G401 (cell line): ENCODE results near the gene PLXNB2. TPM values are rescaled to one million over a fixed set of nuclear protein-coding genes. Genes with fewer than 3 reads are reported as not detected.

Source experiments
- DNase-seq: peaks from one replicate; pipeline ENCODE4 v3.0.0-alpha.2; 2015; ENCODE audit warnings: low spot score
- in situ Hi-C: cut with HindIII; loops from 2 replicates; pipeline ENCODE4 v1.10.0; 2016; ENCODE audit warnings: low sequenced_read_pairs, mixed read lengths
- total RNA-seq: library from RNA; depleted of rRNA; stranded (reverse); fragments of >200 nt; shearing (Covaris generic); gene quantifications from 2 replicates; pipeline ENCODE4 v1.2.3, GENCODE V29; 2014

The PLXNB2 gene
- total RNA-seq, 1 experiment from 2014 or later = 100 TPM

DNA sequence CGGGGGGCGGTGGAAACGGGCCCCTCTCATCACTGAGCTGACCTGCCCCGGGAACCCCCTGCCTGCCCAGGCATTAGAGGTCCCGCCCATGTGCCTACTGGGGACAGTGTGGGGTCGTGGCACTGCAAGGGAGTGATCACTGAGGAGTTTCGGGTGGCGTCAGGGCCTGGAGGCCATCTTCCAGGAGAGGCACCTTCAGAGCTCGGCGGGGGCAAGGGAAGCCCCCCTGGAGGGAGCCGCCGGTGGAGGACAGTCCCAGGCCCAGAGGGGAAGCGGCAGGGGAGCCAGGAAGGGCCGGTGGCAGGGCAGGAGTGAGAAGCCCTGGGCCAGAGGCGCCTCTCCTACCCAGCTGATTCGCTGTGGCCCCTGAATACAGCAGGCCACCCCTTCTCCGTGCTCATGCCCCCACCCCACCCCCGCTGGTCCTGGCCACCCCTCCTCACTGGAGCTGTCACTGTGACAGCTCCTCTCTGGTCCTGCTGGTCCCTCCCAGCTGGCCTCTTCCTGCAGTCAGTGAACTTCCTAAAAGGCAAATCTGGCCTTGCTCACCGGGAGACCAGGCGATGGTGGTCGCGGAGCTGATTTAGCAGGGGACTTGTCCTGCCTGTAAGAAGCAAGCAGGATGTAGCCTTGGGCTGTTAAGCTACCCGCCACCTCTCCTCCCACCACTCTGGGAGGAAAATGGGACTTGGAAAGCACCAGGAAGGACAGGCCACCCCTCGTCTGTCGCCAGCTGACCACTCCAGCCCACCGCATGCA is 35.2 kb downstream of the PLXNB2 start:
- in situ Hi-C loops = no loop called here
- DNase-seq = no peak

DNA sequence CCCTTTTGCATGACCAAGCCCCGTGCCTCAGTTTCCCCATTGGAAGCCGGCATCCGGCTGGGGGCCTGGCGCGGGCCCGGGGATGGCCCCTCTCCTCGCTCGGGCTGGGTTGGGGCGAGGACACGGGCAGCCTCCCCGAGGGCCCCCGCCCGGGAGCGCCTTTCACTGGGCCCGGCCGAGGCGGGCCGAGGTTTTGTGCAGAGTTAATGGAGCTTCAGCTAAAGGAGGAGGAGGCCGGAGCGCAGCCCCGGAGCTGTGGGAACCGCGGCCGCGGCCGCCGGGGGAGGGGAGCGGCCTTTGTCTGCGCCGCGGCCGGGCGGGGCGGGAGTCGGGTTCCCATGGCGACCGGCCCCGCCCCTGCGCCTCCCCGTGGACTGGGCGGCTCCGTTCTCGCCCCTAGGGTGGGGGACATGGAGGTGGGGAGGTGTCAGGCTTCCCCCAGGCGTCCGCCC is 35.9 kb downstream of the PLXNB2 start:
- in situ Hi-C loops = no loop called here
- peak; percentile 75 for DNase-seq

GRCh38 chr22:50270666-50271394 is 36.6 kb downstream of the PLXNB2 start:
- DNase-seq = no peak
- in situ Hi-C loops = no loop called here

- in situ Hi-C loops = no loop called here
- peak; percentile 69 for DNase-seq
These were observed 37.3 kb downstream of the PLXNB2 start, which contains the start of gene MAPK11 for GRCh38 chr22:50269970-50270665. Gene MAPK11, minus strand, starts transcription at chr22:50270380. Its CDS starts 88 bp downstream, at chr22:50270292.

GRCh38 chr22:50269573-50269969 is 37.9 kb downstream of the PLXNB2 start:
- in situ Hi-C loops = no loop called here
- no peak for DNase-seq

- in situ Hi-C loops = no loop called here
- no peak for DNase-seq
These were observed 38.8 kb downstream of the PLXNB2 start for GRCh38 chr22:50268655-50269113.

DNA sequence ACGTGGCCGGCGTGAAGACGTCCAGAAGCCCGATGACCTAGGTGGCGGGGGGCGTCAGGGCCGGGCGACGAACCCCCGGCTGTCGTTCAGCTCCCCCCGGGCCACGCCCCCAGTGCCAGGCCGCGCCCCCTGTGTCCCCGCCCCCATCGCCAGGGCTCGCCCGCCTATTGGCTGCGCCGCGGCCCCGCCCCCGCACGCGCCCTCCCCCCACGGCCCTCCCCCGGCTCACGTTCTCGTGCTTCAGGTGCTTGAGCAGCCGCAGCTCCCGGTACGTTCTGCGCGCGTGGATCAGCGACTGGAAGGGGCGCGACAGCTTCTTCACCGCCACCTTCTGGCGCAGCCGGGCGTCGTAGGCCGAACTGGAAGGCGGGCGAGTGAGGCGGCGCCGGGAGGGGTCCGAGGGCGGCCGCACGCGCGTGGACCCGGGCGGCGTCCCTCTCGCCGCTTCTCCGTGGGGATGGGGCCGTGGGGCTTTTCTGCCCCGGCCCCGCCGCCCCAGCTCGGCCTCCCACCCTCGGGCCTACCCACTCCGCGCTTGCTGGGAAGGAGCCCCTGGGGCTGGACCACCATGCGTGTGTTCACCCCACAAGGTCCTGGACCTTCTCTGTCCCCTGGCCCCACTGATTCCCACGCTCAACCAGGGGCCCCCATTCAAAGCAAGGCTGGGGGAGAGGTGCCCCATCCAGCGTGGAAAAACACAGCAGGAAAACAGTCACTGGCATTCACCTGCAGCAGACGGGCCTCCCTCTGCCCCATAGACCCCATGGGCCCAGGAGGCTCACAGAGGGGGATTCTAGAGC is 39.7 kb downstream of the PLXNB2 start:
- DNase-seq = peak; percentile 77
- in situ Hi-C loops = no loop called here

- in situ Hi-C loops = no loop called here
- no peak for DNase-seq
These were observed 40.5 kb downstream of the PLXNB2 start for GRCh38 chr22:50266994-50267393.

GRCh38 chr22:50264946-50265669 is 42.3 kb downstream of the PLXNB2 start:
- in situ Hi-C loops = no loop called here
- no peak for DNase-seq

GRCh38 chr22:50264104-50264745 is 43.2 kb downstream of the PLXNB2 start:
- no peak for DNase-seq
- in situ Hi-C loops = no loop called here

- DNase-seq = no peak
- in situ Hi-C loops = no loop called here
These were observed 44.4 kb downstream of the PLXNB2 start for GRCh38 chr22:50262973-50263617.

GRCh38 chr22:50262460-50262911 is 45.0 kb downstream of the PLXNB2 start:
- no peak for DNase-seq
- in situ Hi-C loops = no loop called here

DNA sequence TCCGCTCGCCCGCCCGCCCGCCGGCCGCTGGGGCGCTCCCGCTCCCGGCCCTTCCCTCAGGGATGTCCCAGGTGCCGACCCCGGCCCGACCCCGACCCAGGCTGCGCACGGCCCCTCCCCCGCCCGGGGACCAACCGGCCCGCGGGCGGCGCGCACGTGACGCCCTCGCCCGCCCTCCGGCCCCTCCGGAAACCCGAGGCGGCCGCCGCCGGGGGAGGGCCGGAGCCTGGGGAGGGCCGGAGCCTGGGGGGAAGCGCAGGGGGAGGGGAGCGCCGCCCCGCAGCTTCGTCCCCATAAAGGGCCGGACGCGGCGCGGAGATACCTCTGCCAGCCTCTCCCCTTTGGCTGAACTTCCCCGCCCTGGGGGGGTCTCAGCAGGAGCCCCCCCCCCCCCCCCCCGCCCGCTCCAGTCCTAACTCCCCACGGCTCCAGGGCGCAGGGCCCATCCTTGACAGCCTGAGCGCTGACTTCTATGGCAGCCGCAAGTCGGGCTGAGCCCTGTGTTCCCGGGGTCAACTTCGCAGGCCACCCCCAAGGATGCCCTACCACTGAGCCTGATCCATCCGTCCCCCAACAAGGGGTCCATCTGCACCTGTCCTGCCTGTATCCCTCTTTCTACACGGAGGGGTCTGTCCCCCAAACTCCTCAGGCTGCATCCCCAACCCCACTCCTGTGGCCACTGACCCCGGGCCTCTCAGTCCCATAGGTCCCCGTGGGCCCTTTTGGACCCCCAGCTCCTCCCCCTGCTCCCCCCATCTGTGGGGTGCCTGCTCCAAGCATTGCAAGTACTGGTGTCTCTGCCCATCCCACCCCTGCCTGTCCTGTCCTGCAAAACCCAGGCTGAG is 45.6 kb downstream of the PLXNB2 start, which contains the start of gene MAPK12:
MAPK12 (minus strand) TSS at position 69 of the 845 bp plus-strand sequence. CDS start 174 bp downstream, outside the sequence.
- no peak for DNase-seq
- in situ Hi-C loops = no loop called here

GRCh38 chr22:50260801-50261614 is 46.4 kb downstream of the PLXNB2 start:
- peak; percentile 69 for DNase-seq
- in situ Hi-C loops = no loop called here

- no peak for DNase-seq
- in situ Hi-C loops = no loop called here
These were observed 47.0 kb downstream of the PLXNB2 start for GRCh38 chr22:50260434-50260800.

GRCh38 chr22:50259302-50259701 is 48.1 kb downstream of the PLXNB2 start:
- DNase-seq = no peak
- in situ Hi-C loops = no loop called here
